Tibial nerve (tissue), 4 donors: ENCODE data around the gene NRG2. TPM values are rescaled to one million over a fixed set of nuclear protein-coding genes. Genes with fewer than 3 reads are reported as not detected.

ENCODE experiments used
- DNase-seq, 2 donors: peaks; one replicate each; pipeline ENCODE4 v3.0.0-alpha.2; 2019; ENCODE audit warnings: low spot score in 2 of 2
- H3K27ac ChIP-seq, 4 donors: fragments of 200-600 bp; sonication (generic) in 3 of 4; one replicate each; pipeline ENCODE4 v1.5.1; 2017 to 2019; ENCODE audit warnings: mild to moderate bottlenecking in 1 of 4
- H3K27me3 ChIP-seq, 2 donors: fragments of 200-600 bp; sonication (generic) in 1 of 2; one replicate each; pipeline versions ENCODE4 v1.5.1 to v1.6.0; 2017 to 2019
- H3K36me3 ChIP-seq, 3 donors: fragments of 200-600 bp; sonication (generic); one replicate each; pipeline ENCODE4 v1.5.1; 2018 to 2019
- H3K4me1 ChIP-seq, 4 donors: fragments of 200-600 bp; sonication (generic) in 3 of 4; one replicate each; pipeline ENCODE4 v1.5.1; 2017 to 2019
- H3K4me3 ChIP-seq, 4 donors: fragments of 200-600 bp; sonication (generic) in 3 of 4; one replicate each; pipeline ENCODE4 v1.5.1; 2017 to 2019; ENCODE audit warnings: mild to moderate bottlenecking in 1 of 4, moderate library complexity in 1 of 4
- H3K9me3 ChIP-seq, 4 donors: fragments of 200-600 bp; sonication (generic) in 3 of 4; one replicate each; pipeline ENCODE4 v1.5.1; 2017 to 2019
- CTCF ChIP-seq, 5 experiments: fragments of 200-600 bp in 3 of 5; fragments of 450-650 bp in 2 of 5; sonication (generic) in 3 of 5; IDR thresholded peaks; one replicate each; pipeline ENCODE4 v1.5.1; 2016 to 2019; ENCODE audit warnings: antibody characterized with exemption in 5 of 5, mild to moderate bottlenecking in 3 of 5, moderate library complexity in 2 of 5
- EP300 ChIP-seq, 2 donors: sonication (generic); formaldehyde crosslinking; IDR thresholded peaks; one replicate each; pipeline ENCODE4 v1.6.1; 2017; ENCODE audit warnings: antibody characterized with exemption in 2 of 2, mild to moderate bottlenecking in 1 of 2
- POLR2A ChIP-seq, 2 donors: fragments of 450-650 bp; IDR thresholded peaks; one replicate each; pipeline ENCODE4 v1.6.1; 2017; ENCODE audit warnings: antibody characterized with exemption in 2 of 2, mild to moderate bottlenecking in 2 of 2, moderate library complexity in 2 of 2
- WGBS, 2 donors: methylation state at CpG; one replicate each; pipeline ENCODE4 v1.1.5; 2018; 5-methylcytosine and 5-hydroxymethylcytosine counted together
- total RNA-seq, 4 donors: library from RNA; depleted of rRNA; stranded (reverse); fragments of >200 nt; gene quantifications; one replicate each; pipeline ENCODE4 v1.1.0, GENCODE V29; 2016

NRG2 gene
- total RNA-seq, 4 donors from 2014 or later: 2.0 to 5.1 (median 3.4) TPM

DNA sequence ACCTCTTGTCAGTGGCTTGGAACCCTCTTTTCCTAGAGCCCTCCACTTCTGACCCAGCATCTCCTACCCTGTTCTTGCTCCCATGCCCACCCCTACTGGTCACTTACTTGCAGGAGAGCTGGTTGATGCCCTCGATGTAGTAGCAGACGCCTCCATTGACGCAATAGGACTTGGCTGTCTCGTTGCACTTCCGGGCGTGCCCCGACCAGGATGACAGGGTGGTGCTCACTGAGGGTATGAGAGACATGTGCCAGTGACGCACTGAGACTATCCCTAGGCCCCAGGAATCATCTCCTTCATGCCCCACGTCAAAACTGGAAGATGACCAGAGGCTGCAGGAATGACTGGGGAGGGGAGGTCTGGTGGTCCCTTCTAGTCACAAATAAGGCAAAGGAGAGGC is 171.5 kb downstream of the NRG2 start:
- H3K4me3 ChIP-seq: no peak overlapping the region
- no peaks in the 10 kb centered on the region for H3K27me3 ChIP-seq
- H3K27ac ChIP-seq: no peak overlapping the region
- H3K36me3 ChIP-seq: peaks cover 0 to 11% (median 0%) of the 10 kb centered on the region in 3 donors
- 86 to 95% methylated on average over 9 of the region's 9 CpGs for WGBS, 2 donors
- TF ChIP-seq EP300 (IDR thresholded peaks at IDR 0.05) (no peak), POLR2A (IDR thresholded peaks at IDR 0.05) (no peak), CTCF (IDR thresholded peaks at IDR 0.05) (no peak)
- DNase-seq: no peak
- peaks cover 0 to 4% (median 0%) of the 10 kb centered on the region in 4 donors for H3K4me1 ChIP-seq
- H3K9me3 ChIP-seq: peaks cover 0 to 6% (median 0%) of the 10 kb centered on the region in 4 donors

GRCh38 chr5:139870677-139871076 is 172.4 kb downstream of the NRG2 start:
- H3K27ac ChIP-seq: no peak overlapping the region
- peaks cover 0 to under 1% (median 0%) of the 10 kb centered on the region in 4 donors for H3K9me3 ChIP-seq
- WGBS, 2 donors: 82% methylated on average over 1 of the region's 1 CpG; no CpG with 5 or more reads in 1 of the 2 donors
- peaks cover 0 to 1% (median 0%) of the 10 kb centered on the region in 3 donors for H3K36me3 ChIP-seq
- H3K27me3 ChIP-seq: no peaks in the 10 kb centered on the region
- H3K4me1 ChIP-seq: peaks cover 0 to 4% (median 0%) of the 10 kb centered on the region in 4 donors
- no peak for DNase-seq
- no peak overlapping the region for H3K4me3 ChIP-seq
- TF ChIP-seq POLR2A (IDR thresholded peaks at IDR 0.05) (no peak), CTCF (IDR thresholded peaks at IDR 0.05) (no peak), EP300 (IDR thresholded peaks at IDR 0.05) (no peak)

DNA sequence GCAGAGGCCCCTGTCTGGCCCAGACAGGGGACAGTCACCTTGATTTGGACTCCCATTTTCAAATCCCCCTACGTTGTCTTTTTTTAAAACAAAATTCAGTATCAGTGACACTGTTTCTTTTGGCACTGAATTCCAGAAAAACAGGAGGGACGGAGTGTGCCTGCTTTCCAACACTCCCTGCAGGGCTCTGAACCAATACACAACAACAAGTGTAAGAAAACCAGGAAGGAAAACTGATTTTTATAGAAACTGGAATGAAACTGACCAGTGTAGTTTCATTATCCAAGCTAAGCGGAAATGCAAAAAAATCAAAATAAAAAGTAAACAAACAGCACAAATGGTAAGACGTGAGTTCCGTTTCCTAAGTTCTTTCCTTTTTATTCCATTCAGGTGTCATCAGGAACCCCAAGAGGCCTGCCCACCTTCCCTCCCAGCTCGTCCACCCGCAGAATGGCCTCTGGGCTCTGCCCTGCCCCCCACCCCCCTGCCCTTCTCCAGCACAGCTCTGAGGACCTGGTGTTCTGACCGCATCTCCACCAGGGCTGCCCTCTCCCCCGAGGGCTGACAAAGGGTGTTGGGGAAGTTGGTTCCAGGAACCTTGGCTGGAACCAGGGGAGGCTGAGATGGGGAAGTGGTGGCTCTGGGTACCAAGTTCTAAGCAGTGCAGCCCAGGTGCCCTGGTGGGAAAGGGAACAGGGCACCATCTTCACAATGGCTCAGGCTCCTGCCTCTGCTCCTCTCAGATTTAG is 173.9 kb downstream of the NRG2 start:
- H3K4me3 ChIP-seq: no peak overlapping the region
- H3K4me1 ChIP-seq: peaks cover 0 to 4% (median 0%) of the 10 kb centered on the region in 4 donors
- no peak for DNase-seq
- 50 to 63% methylated on average over 9 of the region's 9 CpGs for WGBS, 2 donors
- H3K27me3 ChIP-seq: no peaks in the 10 kb centered on the region
- no peak overlapping the region for H3K27ac ChIP-seq
- H3K36me3 ChIP-seq: no peaks in the 10 kb centered on the region
- TF ChIP-seq POLR2A (IDR thresholded peaks at IDR 0.05): no peak
- no peak for TF ChIP-seq CTCF (IDR thresholded peaks at IDR 0.05)
- no peak for TF ChIP-seq EP300 (IDR thresholded peaks at IDR 0.05)
- no peaks in the 10 kb centered on the region for H3K9me3 ChIP-seq

DNA sequence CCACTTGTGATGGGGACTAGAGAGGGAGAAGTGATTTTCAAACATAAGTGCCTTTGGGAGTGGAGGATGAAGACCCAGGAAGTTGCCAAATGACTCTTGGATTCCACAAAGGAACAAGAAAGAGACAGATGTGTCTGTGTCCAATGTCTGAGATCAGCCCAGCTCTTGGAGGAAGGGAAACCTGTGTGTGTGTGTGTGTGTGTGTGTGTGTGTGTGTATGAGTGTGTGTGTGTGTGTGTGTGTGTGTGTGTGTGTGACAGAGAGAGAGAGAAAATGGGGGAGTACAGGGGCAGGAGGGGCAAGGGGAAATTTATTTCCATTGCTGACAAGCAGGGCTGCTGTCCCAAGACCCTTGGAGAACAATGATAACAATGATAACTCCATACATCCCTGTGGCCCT is 175.5 kb downstream of the NRG2 start:
- Histone ChIP-seq H3K4me3 (no peak overlapping the region), H3K9me3 (no peaks in the 10 kb centered on the region), H3K27me3 (no peaks in the 10 kb centered on the region), H3K4me1 (peaks cover 0 to 4% (median 0%) of the 10 kb centered on the region in 4 donors), H3K27ac (no peak overlapping the region), H3K36me3 (no peaks in the 10 kb centered on the region)
- TF ChIP-seq EP300 (IDR thresholded peaks at IDR 0.05): no peak
- TF ChIP-seq POLR2A (IDR thresholded peaks at IDR 0.05): no peak
- TF ChIP-seq CTCF (IDR thresholded peaks at IDR 0.05): no peak
- DNase-seq: no peak

GRCh38 chr5:139867109-139867508 is 176.0 kb downstream of the NRG2 start:
- DNase-seq: no peak
- Histone ChIP-seq H3K4me1 (peaks cover 0 to 4% (median 0%) of the 10 kb centered on the region in 4 donors), H3K4me3 (no peak overlapping the region), H3K27ac (no peak overlapping the region), H3K27me3 (no peaks in the 10 kb centered on the region), H3K9me3 (no peaks in the 10 kb centered on the region), H3K36me3 (no peaks in the 10 kb centered on the region)
- no peak for TF ChIP-seq CTCF (IDR thresholded peaks at IDR 0.05)
- TF ChIP-seq EP300 (IDR thresholded peaks at IDR 0.05): no peak
- TF ChIP-seq POLR2A (IDR thresholded peaks at IDR 0.05): no peak
- WGBS, 2 donors: 50 to 60% methylated on average over 2 of the region's 2 CpGs
